Measurements from ENCODE around the gene NEURL1B. TPM values are rescaled to one million over a fixed set of nuclear protein-coding genes. Genes with fewer than 3 reads are reported as not detected.

The NEURL1B gene
- total and polyA plus RNA-seq, 2 donors (not counting 1 experiment from before 2014, with no cell fraction given), result 0.06 to 0.17 TPM

DNA sequence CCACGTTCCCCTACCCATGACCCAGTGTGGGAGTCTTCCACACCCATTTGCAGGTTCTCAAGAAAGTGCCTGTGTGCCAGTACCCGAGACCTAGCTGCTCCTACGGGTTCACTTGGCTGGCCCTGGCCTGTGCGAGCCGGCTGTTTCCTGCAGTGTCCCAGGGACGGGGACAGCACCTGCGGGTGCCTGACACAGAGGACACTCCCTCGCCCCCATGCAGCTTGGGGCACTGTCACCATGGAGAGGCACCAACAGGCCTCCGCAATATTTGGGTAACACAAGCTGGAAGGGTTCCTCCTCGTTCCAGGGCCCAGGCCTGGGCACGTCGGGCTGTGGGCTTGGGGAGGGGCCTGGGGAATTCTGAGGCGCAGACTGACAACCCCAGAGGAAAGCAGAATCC lies 88.5 kb downstream of the NEURL1B start:
- TF ChIP-seq, protein P1, sequence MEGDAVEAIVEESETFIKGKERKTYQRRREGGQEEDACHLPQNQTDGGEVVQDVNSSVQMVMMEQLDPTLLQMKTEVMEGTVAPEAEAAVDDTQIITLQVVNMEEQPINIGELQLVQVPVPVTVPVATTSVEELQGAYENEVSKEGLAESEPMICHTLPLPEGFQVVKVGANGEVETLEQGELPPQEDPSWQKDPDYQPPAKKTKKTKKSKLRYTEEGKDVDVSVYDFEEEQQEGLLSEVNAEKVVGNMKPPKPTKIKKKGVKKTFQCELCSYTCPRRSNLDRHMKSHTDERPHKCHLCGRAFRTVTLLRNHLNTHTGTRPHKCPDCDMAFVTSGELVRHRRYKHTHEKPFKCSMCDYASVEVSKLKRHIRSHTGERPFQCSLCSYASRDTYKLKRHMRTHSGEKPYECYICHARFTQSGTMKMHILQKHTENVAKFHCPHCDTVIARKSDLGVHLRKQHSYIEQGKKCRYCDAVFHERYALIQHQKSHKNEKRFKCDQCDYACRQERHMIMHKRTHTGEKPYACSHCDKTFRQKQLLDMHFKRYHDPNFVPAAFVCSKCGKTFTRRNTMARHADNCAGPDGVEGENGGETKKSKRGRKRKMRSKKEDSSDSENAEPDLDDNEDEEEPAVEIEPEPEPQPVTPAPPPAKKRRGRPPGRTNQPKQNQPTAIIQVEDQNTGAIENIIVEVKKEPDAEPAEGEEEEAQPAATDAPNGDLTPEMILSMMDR (IDR thresholded peaks at IDR 0.05), result no peak
- TF ChIP-seq EZH2 (IDR thresholded peaks at IDR 0.05; ENCODE audit: borderline replicate concordance, insufficient read depth, low read depth, low read length, poor library complexity, severe bottlenecking), result no peak
- Histone ChIP-seq H3K4me3 (ENCODE audit: control extremely low read depth in 1 of 5, extremely low read depth in 1 of 5, insufficient read depth in 1 of 5, low read depth in 2 of 5, low read length in 4 of 5) (no peak overlapping the region), H3K4me2 (replicated peaks; ENCODE audit: low read depth, low read length, poor library complexity, severe bottlenecking) (no peak overlapping the region), H3K27ac (ENCODE audit: low read length in 2 of 2) (no peak overlapping the region), H2AFZ (ENCODE audit: insufficient read depth, low read depth, low read length, poor library complexity, severe bottlenecking) (no peak overlapping the region), H3K36me3 (replicated peaks in 1 of 2; ENCODE audit: control extremely low read depth in 1 of 2, control insufficient read depth in 1 of 2, extremely low read depth in 1 of 2, insufficient read depth in 2 of 2, low read length in 1 of 2) (no peaks in the 10 kb centered on the region), H4K20me1 (ENCODE audit: control insufficient read depth, insufficient read depth, low read length, poor library complexity, severe bottlenecking) (no peaks in the 10 kb centered on the region), H3K9me3 (ENCODE audit: control extremely low read depth in 1 of 3, control insufficient read depth in 2 of 3, insufficient read depth in 1 of 3, low read length in 2 of 3) (peaks cover 0 to 3% (median 0%) of the 10 kb centered on the region in 3 donors), H3K79me2 (ENCODE audit: control insufficient read depth, insufficient read depth, low read length) (no peaks in the 10 kb centered on the region), H3K4me1 (ENCODE audit: control insufficient read depth in 2 of 2, insufficient read depth in 2 of 2, low read length in 2 of 2) (no peaks in the 10 kb centered on the region), H3K9ac (ENCODE audit: low read length) (no peak overlapping the region), H3K27me3 (replicated peaks in 1 of 4; ENCODE audit: control extremely low read depth in 1 of 4, control insufficient read depth in 3 of 4, insufficient read depth in 4 of 4, low read length in 3 of 4) (no peaks in the 10 kb centered on the region)
- ChIA-PET CTCF (no interaction called here), POLR2A (no interaction called here)
- DNase-seq, result no peak
- H3K27ac Mint-ChIP-seq, result no peak overlapping the region
- ATAC-seq (ENCODE audit: low read depth), result no peak
- 88% methylated on average over 10 of the region's 13 CpGs for WGBS (ENCODE audit: insufficient coverage)
- intact Hi-C loops (cut with micrococcal nuclease), result no loop called here
- no peak overlapping the region for H3K4me3 Mint-ChIP-seq
- H3K27me3 Mint-ChIP-seq, result no peaks in the 10 kb centered on the region
- no peaks in the 10 kb centered on the region for H3K4me1 Mint-ChIP-seq
- H3K9me3 Mint-ChIP-seq (ENCODE audit: insufficient read depth), result no peaks in the 10 kb centered on the region

DNA sequence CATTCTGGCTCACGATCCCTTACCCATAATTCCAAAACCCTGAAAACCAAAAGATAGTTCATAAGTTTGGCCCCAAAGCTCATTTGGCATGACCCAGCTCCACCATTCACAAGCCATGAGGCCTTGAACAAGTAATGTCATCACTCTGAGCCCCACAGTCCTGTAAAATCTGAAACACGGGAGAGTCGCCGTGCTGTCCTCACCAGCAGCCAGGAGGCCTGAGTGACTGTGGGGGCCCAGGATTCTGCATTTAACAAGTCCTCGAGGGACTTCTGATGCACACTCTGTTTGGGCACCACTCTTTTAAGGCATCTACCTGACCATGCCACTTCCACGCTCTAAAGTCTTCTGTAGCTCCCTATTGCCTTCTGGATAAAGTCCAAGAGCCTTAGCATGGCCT lies 89.2 kb downstream of the NEURL1B start:
- H3K4me1 ChIP-seq (ENCODE audit: control insufficient read depth in 2 of 2, insufficient read depth in 2 of 2, low read length in 2 of 2), result no peaks in the 10 kb centered on the region
- H4K20me1 ChIP-seq (ENCODE audit: control insufficient read depth, insufficient read depth, low read length, poor library complexity, severe bottlenecking), result no peaks in the 10 kb centered on the region
- DNase-seq, result no peak
- no peak overlapping the region for H3K4me3 ChIP-seq (ENCODE audit: control extremely low read depth in 1 of 5, extremely low read depth in 1 of 5, insufficient read depth in 1 of 5, low read depth in 2 of 5, low read length in 4 of 5)
- no peaks in the 10 kb centered on the region for H3K27me3 ChIP-seq (replicated peaks in 1 of 4; ENCODE audit: control extremely low read depth in 1 of 4, control insufficient read depth in 3 of 4, insufficient read depth in 4 of 4, low read length in 3 of 4)
- CTCF ChIA-PET, result no interaction called here
- no peak overlapping the region for H3K4me2 ChIP-seq (replicated peaks; ENCODE audit: low read depth, low read length, poor library complexity, severe bottlenecking)
- intact Hi-C loops (cut with micrococcal nuclease), result no loop called here
- no peaks in the 10 kb centered on the region for H3K36me3 ChIP-seq (replicated peaks in 1 of 2; ENCODE audit: control extremely low read depth in 1 of 2, control insufficient read depth in 1 of 2, extremely low read depth in 1 of 2, insufficient read depth in 2 of 2, low read length in 1 of 2)
- no peak overlapping the region for H2AFZ ChIP-seq (ENCODE audit: insufficient read depth, low read depth, low read length, poor library complexity, severe bottlenecking)
- no peak for TF ChIP-seq EZH2 (IDR thresholded peaks at IDR 0.05; ENCODE audit: borderline replicate concordance, insufficient read depth, low read depth, low read length, poor library complexity, severe bottlenecking)
- TF ChIP-seq, protein P1 (IDR thresholded peaks at IDR 0.05), result no peak
- 95% methylated on average over 6 of the region's 6 CpGs for WGBS (ENCODE audit: insufficient coverage)
- no peak overlapping the region for H3K4me3 Mint-ChIP-seq
- H3K79me2 ChIP-seq (ENCODE audit: control insufficient read depth, insufficient read depth, low read length), result no peaks in the 10 kb centered on the region
- no peak overlapping the region for H3K9ac ChIP-seq (ENCODE audit: low read length)
- H3K9me3 ChIP-seq (ENCODE audit: control extremely low read depth in 1 of 3, control insufficient read depth in 2 of 3, insufficient read depth in 1 of 3, low read length in 2 of 3), result peaks cover 0 to 3% (median 0%) of the 10 kb centered on the region in 3 donors
- no peaks in the 10 kb centered on the region for H3K9me3 Mint-ChIP-seq (ENCODE audit: insufficient read depth)
- no peaks in the 10 kb centered on the region for H3K27me3 Mint-ChIP-seq
- POLR2A ChIA-PET, result no interaction called here
- no peak for ATAC-seq (ENCODE audit: low read depth)
- no peaks in the 10 kb centered on the region for H3K4me1 Mint-ChIP-seq
- no peak overlapping the region for H3K27ac Mint-ChIP-seq
- no peak overlapping the region for H3K27ac ChIP-seq (ENCODE audit: low read length in 2 of 2)

All from B cell (primary cell).